Activated T-helper 2 cell treated with anti-CD3 and anti-CD28 coated beads, Interferon-gamma antibody, Interleukin-2, Interleukin-4, amounts not matched to agents 10 μg/mL and 5 μg/mL and 100 μg/mL, durations not matched to agents 14 hours and 24 hours and 36 hours (primary cell): Measurements from ENCODE around the gene DYRK2. TPM values are rescaled to one million over a fixed set of nuclear protein-coding genes. Genes with fewer than 3 reads are reported as not detected.
"Not testable (repeated sequence)": the region's sequence is repeated elsewhere in the genome, so short reads cannot be mapped to it uniquely, and the experiment has no call there.

Experiments used
- DNase-seq: peaks from one replicate; pipeline ENCODE4 v3.0.0; 2021; ENCODE audit warnings: low spot score
- H3K27ac Mint-ChIP-seq: one replicate; pipeline ENCODE4 v1.8.0; 2021; ENCODE audit warnings: mixed read lengths
- H3K27me3 Mint-ChIP-seq: one replicate; pipeline ENCODE4 v1.8.0; 2021; ENCODE audit warnings: low read depth, mixed read lengths
- H3K36me3 Mint-ChIP-seq: one replicate; pipeline ENCODE4 v1.8.0; 2021; ENCODE audit warnings: low read depth, mixed read lengths
- H3K4me1 Mint-ChIP-seq: one replicate; pipeline ENCODE4 v1.8.0; 2021; ENCODE audit warnings: low read depth, mixed read lengths
- H3K4me3 Mint-ChIP-seq: one replicate; pipeline ENCODE4 v1.8.0; 2021; ENCODE audit warnings: low read depth, mild to moderate bottlenecking, moderate library complexity, mixed read lengths
- H3K9me3 Mint-ChIP-seq: one replicate; pipeline ENCODE4 v1.8.0; 2021; ENCODE audit warnings: mixed read lengths
- intact Hi-C: fragments of 100-400 bp; cut with micrococcal nuclease; formaldehyde crosslinking; loops from one replicate; pipeline ENCODE4 v1.15.1; 2023
- total RNA-seq: library from RNA; stranded (reverse); gene quantifications from 2 replicates; pipeline ENCODE4 v1.2.3, GENCODE V29; 2022

DYRK2 gene
- total RNA-seq, 1 donor from 2014 or later: 19.7 TPM

DNA sequence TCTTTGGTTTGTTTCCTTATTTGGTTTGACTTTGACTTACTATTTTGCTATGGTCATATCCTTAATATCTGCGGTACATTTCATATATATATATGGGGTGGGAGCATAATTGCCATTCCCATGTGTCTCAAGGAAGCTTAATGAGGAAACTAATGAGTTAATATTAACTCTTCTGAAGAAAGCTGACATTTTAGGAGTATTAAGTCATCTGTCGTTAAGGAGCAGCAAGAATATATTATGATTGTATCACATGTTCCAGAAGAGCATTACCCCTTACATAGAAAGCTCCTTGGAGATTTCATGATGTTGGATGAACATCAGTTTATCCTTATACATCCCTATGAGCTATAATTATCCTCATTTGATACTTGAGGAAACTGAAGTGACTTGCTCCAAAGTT lies 15.6 kb downstream of the DYRK2 start:
- intact Hi-C loops: no loop called here
- Mint-ChIP-seq H3K4me3 (no peak overlapping the region), H3K27me3 (no peaks in the 10 kb centered on the region), H3K4me1 (peaks cover 21% of the 10 kb centered on the region), H3K36me3 (peaks cover 38% of the 10 kb centered on the region), H3K9me3 (no peaks in the 10 kb centered on the region), H3K27ac (no peak overlapping the region)
- no peak for DNase-seq

DNA sequence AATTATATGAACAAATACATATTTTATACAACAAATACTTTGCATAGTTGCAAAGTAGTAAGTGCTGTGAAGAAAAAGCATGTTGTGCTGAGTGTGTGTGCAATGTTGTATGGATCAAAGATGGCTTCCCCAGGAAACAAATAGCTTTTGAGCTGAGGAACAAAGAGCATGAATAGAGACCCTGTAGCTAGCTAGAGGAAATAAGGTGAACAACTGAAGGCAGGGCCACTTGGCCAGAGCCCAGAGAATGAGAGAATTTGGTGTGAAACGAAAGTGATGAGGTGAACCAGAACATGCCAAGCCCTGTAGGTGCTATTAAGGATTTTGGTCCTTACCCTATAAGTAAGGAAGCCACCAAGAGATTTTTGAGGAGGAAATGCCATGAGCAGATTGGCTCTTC lies 17.1 kb downstream of the DYRK2 start:
- intact Hi-C loops: no loop called here
- Mint-ChIP-seq H3K4me3 (no peak overlapping the region), H3K4me1 (peaks cover 28% of the 10 kb centered on the region), H3K9me3 (no peaks in the 10 kb centered on the region), H3K27me3 (no peaks in the 10 kb centered on the region), H3K27ac (no peak overlapping the region), H3K36me3 (peaks cover 30% of the 10 kb centered on the region)
- no peak for DNase-seq

DNA sequence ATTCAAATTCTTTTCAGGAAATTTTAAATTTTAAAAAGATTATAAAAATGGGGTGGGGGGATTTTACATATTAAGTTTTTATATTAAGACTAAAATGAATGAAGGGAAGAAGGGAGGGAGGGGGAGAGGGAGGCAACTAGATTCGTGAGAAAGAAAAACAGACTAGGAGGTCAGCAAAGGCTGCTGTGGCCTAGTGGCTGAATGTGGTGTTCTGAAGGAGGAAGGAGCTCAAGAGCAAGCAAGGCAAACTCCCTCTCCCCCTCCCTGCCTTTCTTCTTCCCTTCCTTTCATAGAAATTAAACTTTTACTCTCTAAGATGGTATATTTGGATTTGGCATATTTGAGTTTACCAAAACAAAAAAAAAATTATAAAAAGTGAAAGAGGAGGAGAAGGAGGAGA lies 18.1 kb downstream of the DYRK2 start:
- Mint-ChIP-seq H3K4me1 (peaks cover 18% of the 10 kb centered on the region), H3K27me3 (no peaks in the 10 kb centered on the region), H3K36me3 (peaks cover 21% of the 10 kb centered on the region), H3K9me3 (no peaks in the 10 kb centered on the region), H3K4me3 (no peak overlapping the region), H3K27ac (no peak overlapping the region)
- no peak for DNase-seq
- intact Hi-C loops: no loop called here

DNA sequence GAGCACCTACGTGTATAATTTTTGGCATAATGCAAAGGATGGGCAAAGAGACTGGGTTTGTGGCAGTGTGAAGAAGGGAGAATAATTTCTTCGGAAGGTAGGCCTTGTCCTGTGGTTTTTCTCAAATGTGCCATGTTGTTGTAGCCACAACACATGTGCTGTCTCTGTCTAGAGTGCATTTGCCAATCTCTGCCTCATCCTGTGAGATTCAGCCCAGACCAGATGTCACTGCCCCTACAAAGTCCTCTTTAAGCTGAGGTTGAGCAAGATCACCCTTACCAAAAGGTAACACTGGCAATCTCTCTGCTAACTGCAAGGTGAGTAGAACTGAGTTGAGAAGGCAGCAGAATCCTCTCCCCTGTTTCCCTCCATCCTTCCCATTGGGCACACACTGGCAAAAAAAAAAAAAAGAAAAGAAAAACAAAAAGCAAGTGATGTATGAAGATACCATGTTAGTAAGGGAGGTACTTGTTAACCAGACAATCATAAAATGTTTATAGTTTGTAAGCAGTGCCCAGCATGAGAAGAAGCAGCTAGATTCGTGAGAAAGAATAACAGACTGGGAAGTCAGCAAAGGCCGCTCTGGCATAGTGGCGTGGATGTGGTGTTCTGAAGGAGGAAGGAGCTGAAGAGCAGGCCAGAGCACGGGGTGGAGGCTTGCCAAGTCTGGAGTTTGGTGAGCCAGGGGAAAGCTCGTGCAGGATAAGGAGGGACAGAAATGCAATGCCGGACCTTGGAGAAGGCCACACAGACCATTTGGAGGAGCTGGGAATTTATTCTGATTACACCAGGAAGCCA lies 18.9 kb downstream of the DYRK2 start:
- peaks cover 14% of the 10 kb centered on the region for H3K4me1 Mint-ChIP-seq
- intact Hi-C loops: no loop called here
- H3K9me3 Mint-ChIP-seq: peaks cover 6% of the 10 kb centered on the region
- peaks cover 21% of the 10 kb centered on the region for H3K36me3 Mint-ChIP-seq
- H3K27ac Mint-ChIP-seq: no peak overlapping the region
- DNase-seq: no peak
- no peak overlapping the region for H3K4me3 Mint-ChIP-seq
- H3K27me3 Mint-ChIP-seq: no peaks in the 10 kb centered on the region

DNA sequence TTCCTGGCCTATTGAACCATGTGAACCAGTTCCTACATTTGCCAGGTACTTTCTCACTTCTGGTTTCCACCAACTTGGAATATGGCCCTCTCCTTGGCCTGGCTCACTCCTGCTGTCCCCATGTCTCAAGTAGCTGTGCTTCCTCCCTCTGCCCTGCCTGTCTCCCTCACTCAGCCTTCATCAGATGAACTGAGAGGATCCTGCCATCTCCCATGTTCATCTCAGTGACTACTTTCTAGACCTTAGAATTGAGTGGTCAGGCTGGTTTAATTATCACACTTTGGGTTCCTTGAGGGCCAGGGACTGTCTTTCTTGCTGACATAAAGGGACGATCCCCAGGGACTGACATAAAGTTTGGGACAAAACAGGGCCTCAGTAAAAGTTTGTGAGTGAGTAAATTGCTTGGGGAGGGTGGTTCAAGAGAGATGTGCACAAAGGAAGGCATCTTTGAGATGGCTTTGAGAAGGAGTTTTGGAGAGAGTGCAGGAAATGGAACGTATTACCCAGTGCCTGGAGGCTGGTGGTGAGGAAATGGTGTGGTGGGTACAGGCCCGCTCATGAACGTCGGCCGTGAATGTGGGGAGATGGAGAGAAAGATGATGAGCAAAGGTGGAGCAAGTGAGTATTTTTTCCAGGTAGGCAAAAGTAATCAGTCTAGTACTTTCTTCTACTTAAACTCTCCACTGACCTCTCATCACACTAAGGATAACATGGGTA lies 20.8 kb downstream of the DYRK2 start:
- H3K27ac Mint-ChIP-seq: no peak overlapping the region
- H3K9me3 Mint-ChIP-seq: peaks cover 25% of the 10 kb centered on the region
- peaks cover 14% of the 10 kb centered on the region for H3K4me1 Mint-ChIP-seq
- peaks cover 22% of the 10 kb centered on the region for H3K36me3 Mint-ChIP-seq
- no peaks in the 10 kb centered on the region for H3K27me3 Mint-ChIP-seq
- no peak for DNase-seq
- intact Hi-C loops: no loop called here
- no peak overlapping the region for H3K4me3 Mint-ChIP-seq

DNA sequence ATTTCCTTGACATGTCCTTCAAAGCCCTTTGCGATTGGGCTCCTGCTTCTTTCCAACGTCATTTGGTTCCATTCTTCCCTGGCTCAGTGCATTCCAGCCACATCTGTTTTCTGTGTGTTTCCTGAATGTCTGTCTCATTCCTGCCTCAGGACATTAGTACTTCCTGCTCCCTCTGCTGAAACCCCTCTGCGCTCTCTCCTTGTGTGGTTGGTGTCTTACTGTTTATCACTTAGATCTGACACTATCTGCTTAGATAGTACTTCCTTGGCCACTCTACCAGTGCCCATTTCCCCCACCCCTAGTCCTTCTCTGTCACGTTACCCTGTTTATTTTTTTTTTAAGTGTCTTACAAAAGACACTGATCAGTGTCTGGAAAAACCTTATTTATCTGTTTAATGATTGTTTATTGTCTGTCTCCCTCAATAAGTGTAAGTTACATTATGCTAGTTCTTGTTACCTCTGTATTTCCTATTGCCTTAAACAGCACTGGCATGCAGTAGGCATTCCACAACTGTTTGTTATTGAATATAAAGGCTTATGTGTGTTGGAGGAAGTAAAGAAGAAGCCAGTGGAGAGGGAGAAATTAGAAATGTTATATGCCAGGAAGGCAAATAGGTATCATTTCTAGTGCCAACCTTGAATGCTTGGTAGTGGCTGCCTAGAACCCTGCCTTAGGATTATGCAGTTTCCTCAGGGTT lies 21.5 kb downstream of the DYRK2 start:
- peaks cover 20% of the 10 kb centered on the region for H3K36me3 Mint-ChIP-seq
- H3K9me3 Mint-ChIP-seq: peaks cover 25% of the 10 kb centered on the region
- DNase-seq: no peak
- H3K27me3 Mint-ChIP-seq: no peaks in the 10 kb centered on the region
- H3K27ac Mint-ChIP-seq: no peak overlapping the region
- H3K4me1 Mint-ChIP-seq: peaks cover 14% of the 10 kb centered on the region
- H3K4me3 Mint-ChIP-seq: no peak overlapping the region
- intact Hi-C loops: no loop called here

DNA sequence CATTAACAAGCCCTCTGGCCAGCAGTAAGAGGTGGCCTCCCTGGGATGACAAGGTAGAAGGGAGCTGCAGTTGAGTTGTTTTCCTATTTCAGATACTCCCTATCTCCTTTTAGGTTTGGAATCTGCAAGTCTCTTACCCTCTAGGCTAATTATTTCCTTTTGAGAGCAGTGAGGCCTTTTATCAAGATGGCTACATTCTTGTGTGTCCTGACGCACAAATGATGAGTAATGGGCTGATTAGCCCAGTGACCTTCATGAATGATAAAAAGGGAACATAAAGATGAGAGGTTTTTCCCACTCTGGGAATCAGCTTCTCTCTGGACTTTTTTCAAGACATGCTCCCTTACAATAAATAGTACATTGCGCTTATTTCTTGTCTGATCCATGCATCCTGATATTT lies 22.9 kb downstream of the DYRK2 start:
- H3K4me3 Mint-ChIP-seq: no peak overlapping the region
- H3K9me3 Mint-ChIP-seq: peaks cover 25% of the 10 kb centered on the region
- H3K27ac Mint-ChIP-seq: no peak overlapping the region
- no peak for DNase-seq
- no peaks in the 10 kb centered on the region for H3K27me3 Mint-ChIP-seq
- intact Hi-C loops: no loop called here
- H3K4me1 Mint-ChIP-seq: peaks cover 11% of the 10 kb centered on the region
- peaks cover 20% of the 10 kb centered on the region for H3K36me3 Mint-ChIP-seq

DNA sequence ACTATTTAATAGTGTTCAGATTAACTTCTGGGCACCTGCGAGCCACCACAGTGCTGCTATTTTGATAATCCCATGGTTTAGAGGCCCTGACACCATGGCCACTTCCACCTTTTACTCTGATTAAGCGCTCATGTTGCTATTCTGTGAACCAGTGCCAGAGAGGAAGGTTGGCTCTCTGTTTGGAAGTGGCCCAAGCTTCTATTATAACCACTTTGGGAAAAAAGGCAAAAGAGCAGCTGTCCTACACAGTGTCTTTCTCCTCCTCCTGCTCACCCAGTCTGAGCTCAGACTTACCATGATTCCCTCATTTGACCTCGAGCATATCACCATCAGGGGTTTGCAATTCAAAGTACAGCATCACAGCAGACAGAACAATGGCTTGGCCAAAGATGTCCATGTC lies 23.3 kb downstream of the DYRK2 start:
- Mint-ChIP-seq H3K27ac (no peak overlapping the region), H3K4me1 (peaks cover 11% of the 10 kb centered on the region), H3K4me3 (no peak overlapping the region)

DNA sequence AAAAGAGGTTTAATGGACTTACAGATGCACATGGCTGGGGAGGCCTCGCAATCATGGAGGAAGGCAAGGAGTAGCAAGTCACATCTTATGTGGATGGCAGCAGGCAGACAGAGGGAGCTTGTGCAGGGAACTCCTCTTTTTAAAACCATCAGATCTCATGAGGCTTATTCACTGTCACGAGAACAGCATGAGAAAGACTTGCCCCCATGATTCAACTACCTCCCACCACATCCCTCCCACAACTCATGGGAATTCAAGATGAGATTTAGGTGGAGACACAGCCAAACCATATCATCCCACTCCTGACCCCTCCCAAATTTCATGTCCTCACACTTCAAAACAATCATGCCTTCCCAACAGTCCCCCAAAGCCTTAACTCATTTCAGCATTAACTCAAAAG lies 24.0 kb downstream of the DYRK2 start:
- intact Hi-C loops, H3K27me3 Mint-ChIP-seq, H3K27ac Mint-ChIP-seq, H3K4me3 Mint-ChIP-seq, DNase-seq: not testable (repeated sequence)
- Mint-ChIP-seq H3K9me3 (peaks cover 25% of the 10 kb centered on the region), H3K4me1 (peaks cover 11% of the 10 kb centered on the region), H3K36me3 (peaks cover 20% of the 10 kb centered on the region)

More for the DNA sequence above, 23.3 kb downstream of the DYRK2 start:
- Mint-ChIP-seq H3K36me3 (peaks cover 20% of the 10 kb centered on the region), H3K27me3 (no peaks in the 10 kb centered on the region), H3K9me3 (peaks cover 25% of the 10 kb centered on the region)
- intact Hi-C loops: no loop called here
- no peak for DNase-seq

DNA sequence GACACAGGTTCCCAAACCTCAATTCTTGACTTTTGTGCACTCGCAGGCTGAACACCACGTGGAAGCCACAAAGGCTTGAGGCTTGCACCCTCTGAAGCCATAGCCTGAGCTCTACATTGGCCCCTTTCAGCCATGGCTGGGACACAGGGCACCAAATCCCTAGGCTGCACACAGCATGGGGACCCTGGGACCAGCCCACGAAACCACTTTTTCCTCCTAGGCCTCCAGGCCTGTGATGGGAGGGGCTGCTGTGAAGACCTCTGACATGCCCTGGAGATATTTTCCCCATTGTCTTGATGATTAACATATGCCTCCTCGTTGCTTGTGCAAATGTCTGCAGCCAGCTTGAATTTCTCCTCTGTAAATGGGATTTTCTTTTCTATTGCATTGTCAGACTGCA lies 25.0 kb downstream of the DYRK2 start:
- DNase-seq, H3K27ac Mint-ChIP-seq, H3K27me3 Mint-ChIP-seq, H3K4me3 Mint-ChIP-seq, intact Hi-C loops: not testable (repeated sequence)
- Mint-ChIP-seq H3K36me3 (peaks cover 20% of the 10 kb centered on the region), H3K9me3 (peaks cover 25% of the 10 kb centered on the region), H3K4me1 (peaks cover 10% of the 10 kb centered on the region)

DNA sequence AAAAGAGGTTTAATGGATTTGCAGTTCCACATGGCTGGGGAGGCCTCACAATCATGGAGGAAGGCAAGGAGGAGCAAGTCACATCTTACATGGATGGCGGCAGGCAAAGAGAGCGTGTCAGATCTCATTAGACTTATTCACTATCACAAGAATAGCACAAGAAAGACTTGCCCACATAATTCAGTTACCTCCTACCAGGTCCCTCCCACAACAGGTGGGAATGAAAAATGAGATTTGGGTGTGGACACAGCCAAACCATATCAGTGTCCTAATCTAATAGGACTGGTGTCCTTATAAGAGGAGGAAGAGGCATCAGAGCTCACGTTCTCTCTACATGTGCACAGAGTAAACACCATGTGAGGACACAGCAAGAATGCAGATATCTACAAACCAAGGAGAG lies 25.9 kb downstream of the DYRK2 start:
- Mint-ChIP-seq H3K9me3 (peaks cover 25% of the 10 kb centered on the region), H3K27ac (no peak overlapping the region), H3K4me1 (peaks cover 11% of the 10 kb centered on the region), H3K27me3 (no peaks in the 10 kb centered on the region), H3K36me3 (peaks cover 20% of the 10 kb centered on the region), H3K4me3 (no peak overlapping the region)
- no peak for DNase-seq
- intact Hi-C loops: no loop called here

DNA sequence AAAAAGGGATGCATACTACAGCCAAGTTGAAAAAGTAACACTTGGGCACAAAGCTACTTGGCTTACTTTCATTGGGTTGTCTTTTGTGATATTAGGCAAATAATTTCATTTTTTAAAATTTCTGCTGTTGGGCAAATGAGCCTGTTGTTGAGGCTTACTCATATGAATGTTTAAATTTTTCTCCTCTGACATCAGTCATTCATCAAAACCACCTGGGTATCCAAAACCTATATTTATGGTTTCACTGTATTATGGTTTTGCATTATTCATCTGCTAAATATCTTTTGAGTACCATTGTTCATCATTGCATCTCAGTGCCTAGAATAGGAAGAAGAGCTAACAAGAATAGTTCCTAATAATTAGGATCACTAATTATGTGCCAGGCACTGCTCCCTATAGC lies 28.1 kb downstream of the DYRK2 start:
- Mint-ChIP-seq H3K27me3 (peaks cover 6% of the 10 kb centered on the region), H3K36me3 (peaks cover 20% of the 10 kb centered on the region), H3K9me3 (peaks cover 25% of the 10 kb centered on the region), H3K4me3 (no peak overlapping the region), H3K4me1 (peaks cover 5% of the 10 kb centered on the region), H3K27ac (no peak overlapping the region)
- intact Hi-C loops: no loop called here
- DNase-seq: no peak

DNA sequence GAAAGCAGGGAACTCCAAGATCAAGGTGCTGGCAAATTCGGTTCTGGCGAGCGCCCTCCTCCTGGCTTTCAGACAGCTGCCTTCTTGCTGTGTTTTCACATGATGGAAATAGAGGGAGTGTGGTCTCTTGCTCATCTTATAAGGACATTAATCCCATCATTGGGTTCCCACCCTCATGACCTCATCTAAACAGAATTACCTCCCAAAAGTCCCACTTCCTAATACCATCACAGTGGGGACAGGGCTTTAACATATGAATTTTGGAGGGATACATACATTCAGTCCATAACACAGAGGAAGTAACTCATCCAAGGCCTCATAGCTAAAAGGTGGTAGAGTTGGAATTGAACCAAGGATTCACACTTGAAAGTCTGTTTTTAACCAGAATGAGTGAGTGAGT lies 28.6 kb downstream of the DYRK2 start:
- intact Hi-C loops: no loop called here
- H3K36me3 Mint-ChIP-seq: peaks cover 17% of the 10 kb centered on the region
- H3K4me1 Mint-ChIP-seq: peaks cover 5% of the 10 kb centered on the region
- H3K27me3 Mint-ChIP-seq: peaks cover 6% of the 10 kb centered on the region
- no peak overlapping the region for H3K4me3 Mint-ChIP-seq
- no peak overlapping the region for H3K27ac Mint-ChIP-seq
- no peak for DNase-seq
- H3K9me3 Mint-ChIP-seq: peaks cover 23% of the 10 kb centered on the region
